ENCODE results near the gene C5orf63.
"Not testable (repeated sequence)": the region's sequence is repeated elsewhere in the genome, so short reads cannot be mapped to it uniquely, and the experiment has no call there.

Gene C5orf63

GRCh38 chr5:127070243-127070642 is 3.1 kb downstream of the C5orf63 start:
- DNase-seq: no peak

GRCh38 chr5:127068493-127069214 is 4.6 kb downstream of the C5orf63 start:
- no peak for DNase-seq

GRCh38 chr5:127066721-127067120 is 6.6 kb downstream of the C5orf63 start:
- no peak for DNase-seq

GRCh38 chr5:127064253-127064840 is 9.0 kb downstream of the C5orf63 start:
- DNase-seq: no peak

- DNase-seq: no peak
Measured at GRCh38 chr5:127063257-127063913, 9.9 kb downstream of the C5orf63 start.

GRCh38 chr5:127061956-127062355 is 11.3 kb downstream of the C5orf63 start:
- DNase-seq: no peak

GRCh38 chr5:127061537-127061936 is 11.8 kb downstream of the C5orf63 start:
- no peak for DNase-seq

DNA sequence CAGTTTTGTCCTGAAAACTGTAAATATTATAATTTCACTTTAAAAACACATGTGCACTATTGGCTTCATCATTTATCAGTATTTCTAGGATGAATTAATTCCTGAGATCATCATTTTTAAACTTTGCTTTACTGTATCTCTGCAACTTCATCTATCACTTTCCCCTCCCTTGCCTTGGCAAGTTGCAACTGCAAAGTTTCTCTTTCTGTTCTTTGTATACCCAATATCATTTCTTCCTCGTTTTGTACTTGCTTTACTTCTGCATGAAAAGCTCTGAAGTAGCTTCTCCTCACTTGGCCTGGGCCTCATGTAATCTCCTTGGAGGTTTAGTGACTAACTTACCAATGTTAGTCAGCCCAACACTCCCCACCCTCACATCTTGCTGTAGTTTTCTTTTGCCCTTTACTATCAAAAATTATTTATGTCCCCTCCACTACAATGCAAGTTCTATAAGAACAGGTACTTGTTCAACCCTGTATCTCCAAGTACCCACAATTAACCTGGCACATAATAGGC is 12.8 kb downstream of the C5orf63 start:
- DNase-seq: no peak

DNA sequence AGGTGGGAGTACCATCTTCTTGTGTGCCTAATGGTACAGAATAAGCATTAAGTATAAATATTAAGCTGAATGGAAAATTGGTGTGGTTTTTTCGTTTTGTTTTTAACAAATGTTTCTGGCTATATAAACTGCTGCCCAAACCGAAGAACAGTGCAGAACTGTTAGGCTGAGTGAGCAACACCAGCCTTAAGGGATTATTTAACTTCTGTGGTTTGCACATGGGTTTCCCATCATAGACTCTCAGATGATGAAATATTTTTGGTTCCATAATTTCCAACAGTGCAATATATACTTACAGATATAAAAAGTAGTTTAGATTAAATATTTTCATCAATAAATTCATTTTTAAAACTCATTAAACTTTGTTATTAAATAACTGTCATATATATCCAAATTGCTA is 16.4 kb downstream of the C5orf63 start:
- DNase-seq: no peak

DNA sequence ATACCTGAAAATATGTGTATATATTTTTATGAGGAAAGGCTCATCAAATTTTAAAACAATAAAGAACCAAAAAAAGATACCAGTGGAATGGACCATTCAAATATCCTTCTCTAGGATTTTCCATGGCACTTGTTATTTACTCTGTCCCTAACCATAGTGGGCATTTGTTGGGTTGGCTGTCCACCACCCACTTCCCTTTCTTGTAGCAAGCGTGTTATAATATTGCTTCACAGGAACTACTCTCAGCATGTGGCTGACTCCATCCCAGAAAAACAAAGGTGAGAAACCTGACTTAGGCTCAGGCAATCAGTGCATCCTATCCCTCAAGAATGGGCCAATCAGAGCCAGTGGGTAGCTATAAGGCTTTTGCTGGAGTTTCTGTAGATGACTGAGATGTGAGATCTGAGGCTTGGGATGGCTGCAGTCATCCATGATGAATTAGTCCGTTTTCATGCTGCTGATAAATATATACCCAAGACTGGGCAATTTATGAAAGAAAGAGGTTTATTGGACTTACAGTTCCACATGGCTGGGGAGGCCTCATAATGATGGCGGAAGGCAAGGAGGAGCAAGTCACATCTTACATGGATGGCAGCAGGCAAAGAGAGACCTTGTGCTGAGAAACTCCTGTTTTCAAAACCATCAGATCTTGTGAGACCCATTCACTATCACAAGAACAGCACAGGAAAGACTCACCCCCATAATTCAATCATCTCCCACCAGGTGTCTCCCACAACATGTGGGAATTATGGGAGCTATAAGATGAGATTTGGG is 17.2 kb downstream of the C5orf63 start:
- no peak for DNase-seq

DNA sequence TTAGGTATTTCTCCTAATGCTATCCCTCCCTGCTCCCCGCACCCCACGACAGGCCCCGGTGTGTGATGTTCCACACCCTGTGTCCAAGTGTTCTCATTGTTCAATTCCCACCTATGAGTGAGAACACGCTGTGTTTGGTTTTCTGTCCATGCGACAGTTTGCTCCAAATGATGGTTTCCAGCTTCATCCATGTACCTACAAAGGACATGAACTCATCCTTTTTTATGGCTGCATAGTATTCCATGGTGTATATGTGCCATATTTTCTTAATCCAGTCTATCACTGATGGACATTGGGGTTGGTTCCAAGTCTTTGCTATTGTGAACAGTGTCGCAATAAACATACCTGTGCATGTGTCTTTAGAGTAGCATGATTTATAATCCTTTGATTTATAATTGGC is 19.8 kb downstream of the C5orf63 start:
- not testable (repeated sequence) for DNase-seq

- no peak for DNase-seq
Measured at GRCh38 chr5:127053049-127053448, 20.3 kb downstream of the C5orf63 start.

DNA sequence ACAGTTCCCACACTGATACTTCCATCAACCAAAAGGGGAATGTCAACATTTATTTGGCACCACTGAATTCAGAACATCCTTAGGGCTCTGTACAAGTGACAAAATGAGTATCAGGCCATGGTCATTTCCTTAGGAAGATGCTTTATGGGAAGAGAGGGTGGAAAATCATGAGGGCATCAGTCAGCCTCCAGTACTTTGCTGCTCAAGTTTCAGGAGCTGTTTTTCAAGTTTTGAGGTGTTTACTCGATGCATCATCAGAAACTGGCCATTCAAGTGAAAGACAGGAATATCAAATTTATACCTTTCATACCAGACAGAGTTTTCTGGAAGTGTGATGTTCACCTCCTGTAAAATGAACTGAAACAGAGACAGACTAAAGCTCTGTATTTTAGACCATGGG is 21.7 kb downstream of the C5orf63 start:
- no peak for DNase-seq

GRCh38 chr5:127046343-127047072 is 26.8 kb downstream of the C5orf63 start:
- no peak for DNase-seq

GRCh38 chr5:127042593-127042992 is 30.7 kb downstream of the C5orf63 start:
- no peak for DNase-seq

GRCh38 chr5:127041571-127041970 is 31.7 kb downstream of the C5orf63 start:
- DNase-seq: no peak

GRCh38 chr5:127040796-127041520 is 32.3 kb downstream of the C5orf63 start:
- DNase-seq: no peak

DNA sequence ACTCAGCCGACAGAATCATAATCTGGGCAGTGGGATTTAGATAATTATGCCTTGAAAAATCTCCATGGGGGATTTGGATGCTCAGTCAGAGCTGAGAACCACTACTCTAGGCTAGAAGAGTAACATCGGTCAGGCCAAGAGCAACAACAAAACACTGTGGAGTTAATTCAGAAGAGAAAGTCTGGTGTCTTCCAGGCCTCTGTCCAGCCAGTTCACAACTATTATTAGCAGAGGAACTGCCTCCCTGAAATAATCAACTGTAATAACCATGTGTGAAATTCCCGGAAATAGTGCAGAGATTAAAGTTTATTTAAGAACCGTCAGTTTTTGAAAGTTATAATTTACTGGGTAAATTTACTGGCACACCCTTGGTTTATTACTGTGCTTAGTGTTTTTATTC is 34.8 kb downstream of the C5orf63 start:
- no peak for DNase-seq

GRCh38 chr5:127031863-127032232 is 41.5 kb downstream of the C5orf63 start:
- DNase-seq: no peak

- no peak for DNase-seq
Measured at GRCh38 chr5:127031147-127031862, 42.0 kb downstream of the C5orf63 start.
